Measurements from ENCODE around the gene PRR19.

PRR19 gene

DNA sequence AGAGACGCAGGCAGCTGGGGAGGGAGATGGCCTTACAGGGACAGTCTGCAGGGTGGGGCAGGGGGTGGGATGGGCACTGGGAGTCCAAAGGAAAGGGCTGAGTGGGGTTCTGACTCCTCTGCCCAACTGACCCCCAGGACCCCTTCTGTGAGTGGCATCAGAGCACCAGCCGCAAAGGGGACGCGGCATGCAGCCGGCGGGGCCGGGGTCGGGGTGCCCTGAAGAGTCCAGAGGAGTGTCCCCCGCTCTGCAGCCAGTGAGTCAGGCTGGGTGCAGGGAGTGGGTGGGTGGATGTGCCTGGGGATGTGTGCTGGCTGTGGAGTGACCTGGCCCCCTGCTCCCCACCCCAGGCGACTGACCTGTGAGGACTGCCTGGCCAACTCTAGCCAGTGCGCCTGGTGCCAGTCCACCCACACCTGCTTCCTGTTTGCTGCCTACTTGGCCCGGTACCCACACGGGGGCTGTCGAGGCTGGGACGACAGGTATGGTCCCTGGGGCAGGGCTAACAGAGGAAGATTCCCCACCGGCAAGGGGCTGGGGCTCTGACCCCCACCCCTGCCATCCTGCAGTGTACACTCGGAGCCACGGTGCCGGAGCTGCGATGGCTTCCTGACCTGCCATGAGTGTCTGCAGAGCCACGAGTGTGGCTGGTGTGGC, 49.3 kb downstream of the PRR19 start:
- FAIRE-seq (no peak), DNase-seq (ENCODE audit: insufficient read length) (no peak)
- TF ChIP-seq TAF1 (IDR thresholded peaks at IDR 0.05; ENCODE audit: borderline replicate concordance, low read depth, low read length): no peak
- no peak for TF ChIP-seq POLR2AphosphoS5 (IDR thresholded peaks at IDR 0.05; ENCODE audit: low read depth, low read length)
- TF ChIP-seq POLR2A (IDR thresholded peaks at IDR 0.05; ENCODE audit: low read depth, low read length): no peak

DNA sequence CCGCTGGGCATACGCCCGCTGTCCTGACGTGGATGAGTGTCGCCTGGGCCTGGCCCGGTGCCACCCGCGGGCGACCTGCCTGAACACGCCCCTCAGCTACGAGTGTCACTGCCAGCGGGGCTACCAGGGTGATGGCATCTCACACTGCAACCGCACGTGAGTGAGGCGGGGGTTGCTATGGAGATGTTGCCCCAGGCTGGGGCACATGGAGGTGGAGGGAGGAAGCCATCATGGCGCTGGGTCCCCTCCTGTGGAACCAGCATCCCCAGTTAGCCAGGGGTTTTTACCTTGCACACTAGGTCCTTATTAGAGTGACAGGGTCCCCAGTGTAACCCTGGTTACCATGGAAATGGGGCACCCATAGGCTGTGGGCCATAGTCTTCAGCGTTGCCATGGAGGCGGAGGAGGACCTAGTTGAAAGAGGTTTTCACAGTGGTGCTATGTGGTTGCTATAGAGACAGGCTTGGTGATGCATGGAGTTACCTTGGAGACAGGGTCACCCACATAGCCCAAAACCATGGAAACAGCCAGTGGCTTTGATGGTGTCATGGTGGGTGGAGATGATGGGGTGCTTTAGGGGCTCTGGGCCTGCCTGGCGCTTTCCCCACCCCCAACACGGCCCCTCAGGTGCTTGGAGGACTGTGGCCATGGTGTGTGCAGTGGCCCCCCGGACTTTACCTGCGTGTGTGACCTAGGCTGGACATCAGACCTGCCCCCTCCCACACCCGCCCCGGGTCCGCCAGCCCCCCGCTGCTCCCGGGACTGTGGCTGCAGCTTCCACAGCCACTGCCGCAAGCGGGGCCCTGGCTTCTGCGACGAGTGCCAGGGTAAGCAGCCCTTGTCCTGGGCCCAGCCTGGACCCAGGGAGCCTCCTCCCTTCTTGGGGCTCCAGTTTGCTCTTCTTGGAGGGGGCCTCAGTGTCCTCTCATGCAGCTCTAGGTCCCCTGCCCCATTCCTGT, 50.6 kb downstream of the PRR19 start:
- TF ChIP-seq POLR2A (IDR thresholded peaks at IDR 0.05; ENCODE audit: low read depth, low read length) (no peak), POLR2AphosphoS5 (IDR thresholded peaks at IDR 0.05; ENCODE audit: low read depth, low read length) (no peak)
- no peak for FAIRE-seq
- DNase-seq (ENCODE audit: insufficient read length): no peak

DNA sequence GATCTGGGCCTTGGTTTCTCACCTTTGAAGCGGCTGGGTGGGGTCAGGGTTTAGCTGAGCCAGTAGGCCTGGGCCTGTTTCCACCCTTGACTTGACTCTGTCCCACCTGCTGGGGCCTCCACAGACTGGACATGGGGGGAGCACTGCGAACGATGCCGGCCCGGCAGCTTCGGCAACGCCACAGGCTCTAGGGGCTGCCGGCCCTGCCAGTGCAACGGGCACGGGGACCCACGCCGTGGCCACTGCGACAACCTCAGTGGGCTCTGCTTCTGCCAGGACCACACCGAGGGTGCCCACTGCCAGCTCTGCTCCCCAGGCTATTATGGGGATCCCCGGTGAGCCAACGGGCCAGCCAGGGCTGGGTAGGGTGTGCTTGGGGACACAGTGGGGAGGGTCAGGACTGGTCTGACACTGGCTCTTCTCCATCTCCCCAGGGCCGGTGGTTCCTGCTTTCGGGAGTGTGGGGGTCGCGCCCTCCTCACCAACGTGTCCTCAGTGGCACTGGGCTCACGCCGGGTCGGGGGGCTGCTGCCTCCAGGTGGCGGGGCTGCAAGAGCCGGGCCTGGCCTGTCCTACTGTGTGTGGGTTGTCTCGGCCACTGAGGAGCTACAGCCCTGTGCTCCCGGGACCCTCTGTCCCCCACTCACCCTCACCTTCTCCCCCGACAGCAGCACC, 51.5 kb downstream of the PRR19 start:
- FAIRE-seq (no peak), DNase-seq (ENCODE audit: insufficient read length) (no peak)
- TF ChIP-seq TAF1 (IDR thresholded peaks at IDR 0.05; ENCODE audit: borderline replicate concordance, low read depth, low read length) (no peak), POLR2AphosphoS5 (IDR thresholded peaks at IDR 0.05; ENCODE audit: low read depth, low read length) (no peak), POLR2A (IDR thresholded peaks at IDR 0.05; ENCODE audit: low read depth, low read length) (no peak)

DNA sequence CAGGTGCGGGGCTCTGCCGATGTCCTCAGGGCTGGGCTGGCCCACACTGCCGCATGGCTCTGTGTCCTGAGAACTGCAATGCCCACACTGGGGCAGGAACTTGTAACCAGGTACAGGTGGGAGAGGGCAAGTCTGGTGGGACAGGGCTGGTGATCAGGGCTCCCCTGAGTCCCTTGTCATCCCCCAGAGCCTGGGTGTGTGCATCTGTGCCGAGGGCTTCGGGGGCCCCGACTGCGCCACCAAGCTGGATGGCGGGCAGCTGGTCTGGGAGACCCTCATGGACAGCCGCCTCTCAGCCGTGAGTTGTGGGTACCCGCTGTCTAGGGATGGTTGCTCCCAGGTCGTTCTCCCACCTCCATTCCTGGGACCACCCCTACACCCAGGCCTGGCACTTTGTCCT, 54.0 kb downstream of the PRR19 start:
- FAIRE-seq: no peak
- TF ChIP-seq POLR2AphosphoS5 (IDR thresholded peaks at IDR 0.05; ENCODE audit: low read depth, low read length): no peak
- TF ChIP-seq POLR2A (IDR thresholded peaks at IDR 0.05; ENCODE audit: low read depth, low read length): no peak
- TF ChIP-seq TAF1 (IDR thresholded peaks at IDR 0.05; ENCODE audit: borderline replicate concordance, low read depth, low read length): no peak
- DNase-seq (ENCODE audit: insufficient read length): no peak

DNA sequence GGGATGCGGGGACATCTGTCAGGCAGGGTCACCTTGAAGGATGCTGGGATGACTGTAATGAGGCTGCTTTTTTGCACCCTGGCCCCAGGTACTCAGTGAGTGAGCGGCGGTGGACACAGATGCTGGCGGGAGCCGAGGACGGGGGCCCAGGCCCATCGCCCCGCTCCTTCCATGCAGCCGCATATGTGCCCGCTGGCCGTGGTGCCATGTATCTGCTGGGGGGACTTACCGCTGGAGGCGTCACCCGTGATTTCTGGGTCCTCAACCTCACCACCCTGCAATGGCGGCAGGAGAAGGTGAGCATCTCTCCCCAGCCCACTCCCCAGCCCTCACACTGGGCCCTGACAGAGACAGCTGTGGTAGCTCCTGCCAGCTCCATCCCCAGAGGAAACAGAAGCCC, 54.8 kb downstream of the PRR19 start:
- DNase-seq (ENCODE audit: insufficient read length) (no peak), FAIRE-seq (no peak)
- no peak for TF ChIP-seq TAF1 (IDR thresholded peaks at IDR 0.05; ENCODE audit: borderline replicate concordance, low read depth, low read length)
- TF ChIP-seq POLR2A (IDR thresholded peaks at IDR 0.05; ENCODE audit: low read depth, low read length): no peak
- TF ChIP-seq POLR2AphosphoS5 (IDR thresholded peaks at IDR 0.05; ENCODE audit: low read depth, low read length): no peak

DNA sequence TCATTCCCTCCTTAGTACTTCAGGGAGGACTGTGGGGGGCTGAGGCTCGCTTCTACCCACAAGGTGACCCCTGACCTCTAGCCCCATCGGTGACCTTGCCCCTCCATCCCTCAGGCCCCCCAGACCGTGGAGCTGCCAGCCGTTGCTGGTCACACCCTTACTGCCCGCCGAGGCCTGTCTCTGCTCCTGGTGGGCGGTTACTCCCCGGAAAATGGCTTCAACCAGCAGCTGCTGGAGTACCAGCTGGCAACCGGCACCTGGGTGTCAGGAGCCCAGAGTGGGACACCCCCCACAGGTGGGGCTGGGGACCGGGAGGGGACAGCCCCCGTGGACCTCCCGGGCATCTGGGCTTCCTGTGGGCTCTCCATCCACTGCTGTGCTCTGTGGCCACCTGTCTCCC, 55.4 kb downstream of the PRR19 start:
- FAIRE-seq: no peak
- no peak for TF ChIP-seq POLR2A (IDR thresholded peaks at IDR 0.05; ENCODE audit: low read depth, low read length)
- TF ChIP-seq POLR2AphosphoS5 (IDR thresholded peaks at IDR 0.05; ENCODE audit: low read depth, low read length): no peak
- TF ChIP-seq TAF1 (IDR thresholded peaks at IDR 0.05; ENCODE audit: borderline replicate concordance, low read depth, low read length): no peak

More for the DNA sequence above, 55.4 kb downstream of the PRR19 start:
- DNase-seq (ENCODE audit: insufficient read length): no peak

Data from GM12892 (cell line).